Activated CD8-positive, alpha-beta memory T cell treated with anti-CD3 and anti-CD28 coated beads for 4 hours (primary cell): ENCODE data around the gene TIMM10B.

Experiments
- DNase-seq, 2 donors: peaks; one replicate each; pipeline ENCODE4 v3.0.0-alpha.2; 2020; ENCODE audit warnings: low read depth in 2 of 2

Gene TIMM10B, protein sequence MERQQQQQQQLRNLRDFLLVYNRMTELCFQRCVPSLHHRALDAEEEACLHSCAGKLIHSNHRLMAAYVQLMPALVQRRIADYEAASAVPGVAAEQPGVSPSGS

GRCh38 chr11:6481012-6481923 lies at the start of gene TIMM10B, which contains the start of gene ARFIP2:
TIMM10B (plus strand) TSS chr11:6481501; CDS start chr11:6481517, 16 bp downstream.
ARFIP2 (minus strand) TSS chr11:6481331; CDS start chr11:6480421, 910 bp downstream.
- DNase-seq, result peak; percentile 93 to 96

DNA sequence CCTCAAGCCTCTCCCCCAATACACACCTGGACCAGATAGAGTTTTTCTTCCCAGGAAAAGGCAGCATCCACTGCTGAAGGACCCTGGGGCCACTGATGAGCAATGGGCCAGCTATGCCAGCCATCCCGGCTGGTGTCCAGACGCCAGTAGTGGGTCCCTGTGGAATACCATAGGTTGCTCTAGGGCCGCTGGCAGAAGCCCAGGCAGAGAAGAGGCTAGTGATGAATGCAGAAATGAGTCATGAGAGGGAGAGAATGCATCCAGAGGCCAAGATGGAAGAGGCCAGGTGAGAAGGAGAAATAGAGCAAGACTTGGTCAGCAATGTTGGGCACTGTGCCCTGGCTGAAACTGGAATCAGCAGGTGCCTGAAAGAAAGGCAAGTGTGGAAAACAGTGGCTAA lies 49.4 kb upstream of the TIMM10B start:
- DNase-seq, result no peak

DNA sequence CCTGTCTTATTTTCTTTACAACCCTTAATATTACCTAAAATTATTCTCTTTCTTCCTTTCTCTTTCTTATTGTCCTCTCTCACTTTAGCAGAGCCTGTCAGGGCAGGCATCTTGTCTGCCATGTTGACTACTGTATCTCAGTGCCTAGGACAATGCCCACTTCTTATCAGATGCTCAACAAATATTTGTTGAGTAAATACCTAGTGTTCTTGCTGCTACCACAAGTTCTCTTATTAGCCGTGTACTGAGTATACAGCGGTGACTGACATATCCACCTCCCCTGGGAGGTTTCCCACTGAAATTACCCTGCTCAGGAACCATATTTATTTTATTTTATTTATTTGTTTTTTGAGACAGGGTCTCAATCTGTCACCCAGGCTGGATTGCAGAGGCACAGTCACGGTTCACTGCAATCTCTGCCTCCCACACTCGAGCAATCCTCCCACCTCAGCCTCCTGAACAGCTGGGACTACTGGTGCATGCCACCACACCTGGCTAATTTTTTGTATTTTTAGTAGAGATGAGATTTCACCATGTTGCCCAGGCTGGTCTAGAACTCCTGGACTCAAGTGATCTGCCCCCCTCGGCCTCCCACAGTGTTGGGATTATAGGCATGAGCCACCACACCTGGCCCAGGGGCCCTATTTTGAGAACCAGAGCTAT lies 47.2 kb upstream of the TIMM10B start:
- DNase-seq, result no peak

- DNase-seq, result no peak
Observed at GRCh38 chr11:6437423-6437822, 43.9 kb upstream of the TIMM10B start.

GRCh38 chr11:6437993-6438392 lies 43.3 kb upstream of the TIMM10B start:
- no peak for DNase-seq

DNA sequence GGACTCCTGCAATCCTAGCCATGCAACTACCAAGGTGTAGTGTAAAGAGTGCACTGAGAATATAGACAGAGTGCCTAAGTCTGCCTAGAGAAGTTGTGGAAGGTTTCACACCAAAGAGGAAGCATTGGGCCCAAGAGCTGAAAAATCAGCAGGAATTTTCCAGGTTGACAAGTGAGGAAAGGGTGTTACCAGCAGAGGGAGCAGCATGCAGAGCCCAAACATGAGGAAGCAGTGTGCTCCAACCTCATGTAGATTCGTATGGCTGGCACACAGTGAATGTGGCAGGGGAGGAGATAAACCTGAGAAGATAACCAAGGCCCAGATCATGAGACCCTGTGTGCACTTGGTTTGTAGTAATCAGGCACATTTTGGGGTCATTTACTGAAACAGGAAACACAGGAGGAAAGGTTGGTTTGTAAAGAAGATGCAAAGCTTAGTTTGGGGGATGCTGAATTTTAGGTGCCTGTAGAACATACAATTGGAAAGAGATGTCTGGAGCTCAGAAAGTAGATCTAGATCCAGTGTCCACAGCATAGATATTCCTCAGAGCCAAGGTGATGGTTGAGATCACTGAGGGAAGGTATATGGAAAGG lies 42.2 kb upstream of the TIMM10B start:
- DNase-seq, result no peak

- DNase-seq, result no peak
Observed at GRCh38 chr11:6440906-6441358, 40.4 kb upstream of the TIMM10B start, which contains the start of gene HPX. HPX (minus strand) TSS chr11:6440987; CDS start chr11:6440963, 24 bp downstream.

DNA sequence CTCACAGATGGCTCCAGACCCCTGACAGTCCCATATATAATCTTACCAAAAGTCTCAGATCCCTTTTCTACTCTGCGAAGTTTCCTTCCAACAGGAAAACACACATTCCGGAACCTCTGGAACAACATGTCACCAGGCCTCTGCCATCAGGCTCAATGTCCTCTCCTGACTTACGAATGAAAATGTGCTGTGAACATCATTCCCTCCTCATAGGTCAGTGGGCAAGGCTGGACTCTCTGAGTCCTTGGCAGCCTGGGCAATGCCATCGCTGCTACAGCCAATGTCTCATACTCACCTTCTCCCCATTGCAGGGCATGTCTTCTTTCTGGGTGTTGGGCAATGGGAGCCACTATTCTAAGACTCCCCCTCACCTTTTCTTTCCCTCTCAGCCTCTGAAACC lies 38.9 kb upstream of the TIMM10B start:
- no peak for DNase-seq

- peak in 1 of 2 donors; percentile 20 for DNase-seq
Observed at GRCh38 chr11:6443269-6444003, 37.9 kb upstream of the TIMM10B start.

GRCh38 chr11:6448574-6448973 lies 32.7 kb upstream of the TIMM10B start:
- DNase-seq, result no peak

DNA sequence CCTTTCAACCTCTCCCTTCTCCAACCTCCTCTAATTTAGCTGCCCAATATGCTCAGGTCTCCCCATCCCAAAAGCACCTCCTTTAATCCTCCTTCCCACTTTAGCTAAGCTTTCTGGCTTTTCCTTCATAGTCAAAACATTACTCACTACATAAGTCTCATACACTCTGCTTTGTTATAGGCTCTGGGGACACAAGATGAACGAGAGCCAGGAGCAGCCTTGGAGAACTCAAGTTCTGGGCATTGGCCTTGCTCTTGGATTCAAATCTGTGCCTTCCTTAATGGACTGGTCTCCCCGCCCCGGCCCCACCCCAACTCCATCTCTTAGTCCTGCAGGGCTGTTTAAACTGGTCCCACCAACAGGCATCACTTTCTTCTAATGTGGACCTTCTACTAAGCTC lies 29.1 kb upstream of the TIMM10B start:
- no peak for DNase-seq

DNA sequence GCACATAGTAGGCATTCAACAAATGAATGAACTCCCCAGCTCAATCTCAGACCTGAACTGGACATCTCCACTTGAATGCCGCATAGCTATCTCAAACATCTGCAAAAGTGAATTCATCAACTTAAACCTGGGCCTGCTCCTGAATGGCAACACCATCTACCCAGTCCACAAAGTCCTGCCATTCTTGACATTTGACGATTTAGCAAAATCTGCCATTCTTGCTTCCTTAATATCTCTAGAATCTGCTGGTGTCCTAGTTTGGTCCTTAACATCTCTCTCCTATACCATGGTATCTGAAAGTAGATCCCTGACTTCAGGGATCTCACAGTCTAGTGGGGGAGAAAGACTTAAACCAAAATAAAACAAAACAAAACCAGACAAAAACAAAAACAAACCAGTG lies 28.1 kb upstream of the TIMM10B start:
- DNase-seq, result no peak

- no peak for DNase-seq
Observed at GRCh38 chr11:6455070-6455469, 26.2 kb upstream of the TIMM10B start.

GRCh38 chr11:6456361-6457073 lies 24.8 kb upstream of the TIMM10B start:
- no peak for DNase-seq

DNA sequence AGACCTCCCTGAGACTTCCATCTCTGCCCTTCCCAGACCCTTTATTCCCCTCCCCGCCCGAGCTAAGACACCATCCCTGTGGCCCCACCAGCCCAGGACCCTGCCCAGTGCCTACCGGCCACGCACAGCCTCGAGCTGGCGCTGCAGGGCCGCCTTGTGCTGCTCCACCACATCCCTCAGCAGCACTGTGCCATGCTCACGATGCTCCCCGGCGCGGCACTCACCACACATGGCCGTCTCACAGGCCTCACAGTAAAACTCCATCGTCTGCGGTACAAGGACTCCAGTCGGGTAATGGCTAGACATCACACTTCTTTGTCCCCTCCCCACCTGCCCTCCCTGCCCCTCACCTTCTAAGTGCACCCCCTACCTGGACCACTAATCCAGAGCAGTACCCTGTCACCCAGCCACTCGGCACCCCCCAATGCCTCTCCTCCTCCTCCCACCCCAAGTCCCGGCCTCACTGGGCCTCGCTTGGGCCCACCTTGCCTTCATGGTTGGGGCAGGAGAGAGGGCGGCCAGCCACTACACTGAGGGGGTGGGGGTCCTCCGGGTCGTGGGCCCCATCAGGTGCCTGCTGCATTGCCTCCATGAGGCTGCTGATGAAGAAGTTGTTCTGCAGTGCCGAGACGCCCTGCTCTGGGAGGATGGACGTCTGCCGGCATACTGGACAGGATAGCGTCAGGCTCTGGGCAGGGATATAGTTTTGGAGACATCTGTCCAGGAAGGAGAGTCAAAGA lies 23.6 kb upstream of the TIMM10B start:
- DNase-seq, result no peak

- no peak for DNase-seq
Observed at GRCh38 chr11:6458352-6459098, 22.8 kb upstream of the TIMM10B start.

DNA sequence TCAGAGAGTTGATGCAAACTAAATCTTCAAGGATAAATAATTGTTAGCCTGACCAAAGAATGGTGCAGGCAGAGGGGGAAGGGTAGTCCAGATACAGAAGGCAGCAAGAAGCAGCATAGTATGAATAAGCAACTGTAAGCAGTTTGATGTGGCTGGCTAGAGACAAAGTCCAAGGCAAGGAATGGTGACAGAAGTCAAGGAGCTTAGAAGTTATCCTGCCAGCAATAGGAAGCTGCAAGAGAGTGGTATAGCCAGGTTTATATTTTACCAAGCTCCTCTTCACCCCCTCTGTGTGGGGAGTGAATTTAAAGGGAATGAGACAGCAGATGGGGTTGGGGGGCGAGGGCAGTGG lies 22.2 kb upstream of the TIMM10B start:
- DNase-seq, result no peak

DNA sequence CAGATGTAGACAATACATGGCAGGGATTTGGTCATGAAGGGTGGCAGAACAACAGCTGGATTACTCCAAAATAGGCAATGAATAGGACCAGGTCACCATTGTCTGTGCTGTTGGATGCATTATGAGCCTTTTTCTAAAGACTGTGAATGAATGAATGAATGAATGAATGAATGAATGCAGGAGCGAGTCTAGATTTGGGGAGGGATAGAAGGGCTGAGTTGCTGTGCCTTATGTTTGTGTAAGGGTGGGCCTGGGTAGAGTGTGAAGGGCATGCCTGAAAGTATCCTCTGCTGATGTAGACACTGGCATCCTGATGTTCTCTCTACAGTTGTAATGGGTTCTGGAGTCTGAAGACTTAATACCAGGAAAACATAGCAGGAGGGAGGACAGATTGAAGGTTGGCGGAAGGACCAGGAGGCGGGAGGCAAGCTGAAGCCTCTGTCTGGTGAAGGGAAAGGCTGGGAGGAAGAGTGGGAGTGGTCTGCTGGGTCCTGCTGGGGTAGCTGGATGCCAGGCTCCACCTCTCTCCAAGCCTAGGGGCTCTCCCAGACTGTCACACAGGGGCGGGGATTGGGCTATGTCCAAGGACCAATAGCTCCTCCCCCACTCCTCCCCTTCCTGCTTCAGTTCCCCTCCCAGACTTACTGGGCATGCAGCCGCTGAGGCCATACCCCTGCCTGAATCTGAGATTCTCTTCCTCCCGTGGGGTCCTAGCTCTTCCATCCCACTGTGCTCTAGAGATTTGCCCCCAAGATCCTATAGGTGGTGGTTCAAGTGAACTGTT lies 12.4 kb upstream of the TIMM10B start:
- no peak for DNase-seq

DNA sequence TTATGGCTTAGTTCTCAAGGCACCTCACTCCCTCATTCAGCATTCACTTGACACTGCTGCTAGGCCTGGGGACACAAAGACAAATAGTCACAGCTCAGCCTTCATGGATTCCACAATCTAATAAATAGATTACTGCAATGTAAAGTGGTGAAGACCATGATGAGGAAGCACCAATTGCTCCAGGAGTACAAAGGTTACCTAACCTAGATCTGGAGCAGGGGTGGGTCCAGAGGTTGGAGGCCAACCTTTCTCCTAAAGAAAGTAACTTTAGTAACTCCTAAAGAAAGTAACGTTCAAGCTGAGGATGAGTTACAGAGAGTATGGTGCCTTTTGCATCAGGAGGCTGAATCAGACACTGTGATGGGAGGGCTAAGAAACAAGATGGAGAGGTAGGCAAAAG lies 11.7 kb upstream of the TIMM10B start:
- no peak for DNase-seq
